Measurements from ENCODE around the gene PLVAP.

DNA sequence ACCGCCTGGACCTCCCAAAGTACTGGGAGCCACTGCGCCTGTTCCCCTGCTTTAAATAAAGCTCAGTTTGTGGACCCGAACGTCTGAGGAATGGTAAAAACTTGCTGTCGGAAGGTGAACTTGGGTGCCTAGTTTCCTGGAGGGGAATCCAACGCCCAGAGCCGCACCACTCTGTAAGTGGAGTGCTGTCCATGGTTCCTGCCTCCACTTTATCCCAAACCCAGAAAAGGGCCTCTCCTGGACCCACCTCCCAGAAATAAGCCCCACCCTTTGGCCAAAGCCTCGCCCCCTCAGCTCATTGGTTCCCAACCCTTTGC lies 44.8 kb downstream of the PLVAP start:
- TF ChIP-seq, protein P1, sequence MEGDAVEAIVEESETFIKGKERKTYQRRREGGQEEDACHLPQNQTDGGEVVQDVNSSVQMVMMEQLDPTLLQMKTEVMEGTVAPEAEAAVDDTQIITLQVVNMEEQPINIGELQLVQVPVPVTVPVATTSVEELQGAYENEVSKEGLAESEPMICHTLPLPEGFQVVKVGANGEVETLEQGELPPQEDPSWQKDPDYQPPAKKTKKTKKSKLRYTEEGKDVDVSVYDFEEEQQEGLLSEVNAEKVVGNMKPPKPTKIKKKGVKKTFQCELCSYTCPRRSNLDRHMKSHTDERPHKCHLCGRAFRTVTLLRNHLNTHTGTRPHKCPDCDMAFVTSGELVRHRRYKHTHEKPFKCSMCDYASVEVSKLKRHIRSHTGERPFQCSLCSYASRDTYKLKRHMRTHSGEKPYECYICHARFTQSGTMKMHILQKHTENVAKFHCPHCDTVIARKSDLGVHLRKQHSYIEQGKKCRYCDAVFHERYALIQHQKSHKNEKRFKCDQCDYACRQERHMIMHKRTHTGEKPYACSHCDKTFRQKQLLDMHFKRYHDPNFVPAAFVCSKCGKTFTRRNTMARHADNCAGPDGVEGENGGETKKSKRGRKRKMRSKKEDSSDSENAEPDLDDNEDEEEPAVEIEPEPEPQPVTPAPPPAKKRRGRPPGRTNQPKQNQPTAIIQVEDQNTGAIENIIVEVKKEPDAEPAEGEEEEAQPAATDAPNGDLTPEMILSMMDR (IDR thresholded peaks at IDR 0.05) = no peak
- TF ChIP-seq POLR2AphosphoS5 (IDR thresholded peaks at IDR 0.05) = no peak

All from stomach (tissue), 4 donors.